HG02943 (cell line): ENCODE data around the gene MRPS23.

Experiments
- ATAC-seq: cut with Tn5 transposase; IDR thresholded peaks from one replicate; pipeline ENCODE4 v1.9.1; 2021; ENCODE audit warnings: mild to moderate bottlenecking, low read depth, moderate library complexity; ENCODE audit not compliant: unreplicated experiment

MRPS23 gene

DNA sequence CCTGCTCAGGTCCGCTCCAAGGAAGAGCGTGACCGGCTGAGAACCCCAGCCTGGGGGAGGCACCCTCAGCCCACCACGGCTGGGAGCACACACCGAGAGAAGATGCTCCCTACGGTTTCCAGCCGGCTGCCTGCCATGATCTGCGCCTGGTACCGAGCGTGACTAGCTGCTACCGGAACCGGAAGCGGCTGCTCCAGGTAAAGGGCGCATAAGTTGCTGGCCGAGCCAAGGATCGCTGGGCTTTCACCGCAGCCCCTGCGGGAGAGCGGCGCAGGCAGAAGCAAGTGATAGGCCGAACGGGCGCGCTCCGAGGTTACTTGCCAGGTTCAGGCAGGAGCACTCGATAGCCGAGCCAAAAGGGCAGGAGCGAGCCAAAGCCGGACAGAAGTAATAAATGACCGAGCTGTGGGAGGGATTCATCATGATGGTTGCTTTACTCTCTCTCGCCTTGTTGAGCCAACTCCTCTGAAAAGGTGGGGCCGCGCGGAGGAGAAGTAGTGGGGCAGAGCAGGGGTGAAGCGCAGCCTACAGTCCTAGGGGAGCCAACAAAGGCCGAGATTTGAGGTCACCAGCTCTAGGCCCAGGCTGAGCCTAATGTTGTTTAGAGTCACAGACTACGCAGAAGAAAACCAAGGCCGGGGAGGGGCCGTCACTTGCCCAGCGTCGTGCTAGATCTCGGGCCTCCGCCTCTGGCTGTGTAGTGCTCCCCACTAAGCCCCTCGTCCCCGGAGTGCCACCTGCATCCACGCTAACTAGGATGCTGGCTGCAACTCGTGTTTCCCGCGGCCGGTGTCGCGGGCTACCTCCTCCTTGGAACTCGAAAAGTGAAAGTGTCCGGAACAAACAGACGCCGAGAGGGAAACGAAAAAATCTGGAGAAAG is at the start of gene MRPS23:
Gene MRPS23 (minus strand): TSS at position 171 of the 881 bp plus-strand sequence. CDS start 34 bp downstream, at position 137.
- peak; percentile 87 for ATAC-seq

DNA sequence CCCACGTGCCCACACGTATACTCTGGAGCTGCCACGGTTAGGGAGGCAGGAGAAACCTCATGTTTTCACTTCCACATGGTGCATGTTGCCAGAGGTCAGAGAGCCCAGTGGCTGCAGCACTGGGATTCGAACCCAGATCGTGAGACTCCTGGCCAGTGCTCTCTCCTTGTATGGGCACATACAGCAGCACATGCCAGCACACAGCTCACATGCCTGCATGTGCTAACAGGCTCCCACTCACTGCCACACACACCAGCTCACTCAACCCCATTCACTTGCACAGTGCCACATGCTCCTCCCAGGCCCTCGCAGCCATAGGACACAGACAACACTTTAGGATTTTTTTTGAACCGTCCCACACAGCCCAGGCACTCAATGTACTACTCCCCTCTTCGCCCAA is 49.5 kb upstream of the MRPS23 start:
- no peak for ATAC-seq

DNA sequence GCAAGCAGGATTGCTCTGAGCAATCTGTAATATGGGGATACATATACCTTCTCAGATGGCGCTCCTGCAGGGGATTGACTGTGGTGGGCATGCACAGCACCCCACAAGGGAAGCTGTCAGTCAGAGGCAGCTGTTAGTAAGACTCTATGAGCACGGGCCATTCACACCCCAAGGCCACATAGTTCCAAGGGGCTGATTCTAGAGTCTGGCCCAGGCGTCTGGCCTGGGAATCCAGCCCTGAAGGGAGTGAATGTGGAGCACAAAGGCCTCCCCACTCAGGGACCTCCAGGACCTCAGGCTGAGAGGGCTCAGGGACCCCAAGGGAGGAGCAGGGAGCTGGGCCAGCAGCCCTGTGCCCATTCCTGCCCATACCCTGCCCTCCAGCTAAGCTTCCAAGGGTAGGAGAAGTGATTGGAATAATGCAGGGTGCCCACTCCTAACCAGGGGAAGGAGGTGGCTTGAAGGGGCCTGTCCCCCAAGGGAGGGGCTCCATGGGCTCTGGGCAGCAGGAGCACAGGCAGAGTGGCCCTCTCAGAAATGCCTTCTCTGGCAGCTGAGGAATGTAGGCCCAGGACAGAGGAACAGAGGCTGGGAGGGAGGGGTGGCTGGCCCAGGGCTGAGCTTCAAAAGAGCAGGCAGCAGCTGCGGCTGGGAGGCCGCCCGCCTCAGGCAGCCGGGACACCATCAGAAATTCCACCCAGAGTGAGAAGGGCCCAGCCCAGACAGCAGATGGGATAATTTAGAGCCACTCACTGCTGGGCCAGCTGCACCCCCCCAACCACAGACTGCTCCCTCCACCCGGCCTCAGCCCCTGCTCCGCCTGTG is 48.9 kb upstream of the MRPS23 start:
- ATAC-seq = no peak

DNA sequence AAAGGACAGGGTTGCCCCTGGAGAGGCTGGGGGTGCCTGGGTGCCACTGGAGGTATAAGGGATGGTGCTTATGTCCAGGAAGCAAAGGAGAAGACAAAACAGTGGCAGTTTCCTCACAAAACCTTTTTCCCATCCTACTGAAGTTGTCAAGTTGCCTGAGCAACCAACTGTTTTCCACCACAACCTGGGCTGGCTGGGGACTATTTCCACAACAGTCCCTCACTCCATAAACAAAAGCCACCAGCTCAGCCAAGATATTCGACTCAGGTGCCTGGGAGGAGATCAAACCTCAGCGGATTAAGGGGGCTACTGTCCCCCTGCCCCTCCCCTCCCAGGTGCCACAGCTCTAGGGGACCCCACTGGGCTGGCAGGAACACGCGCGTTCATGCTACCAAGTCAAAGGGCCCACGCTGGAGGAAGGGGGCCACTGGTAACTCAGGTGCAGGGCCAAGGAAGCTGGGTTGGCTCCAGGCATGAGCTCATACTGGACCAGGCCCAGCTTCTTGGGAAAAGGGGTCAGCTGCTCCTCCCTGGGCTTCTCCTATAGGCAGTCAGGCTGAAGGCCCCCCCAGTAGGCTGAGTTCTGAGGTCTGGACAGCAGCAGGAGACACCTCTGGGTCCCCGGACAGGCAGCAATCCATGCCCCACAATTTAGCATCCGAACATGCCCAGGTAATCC is 45.7 kb upstream of the MRPS23 start:
- ATAC-seq = no peak

DNA sequence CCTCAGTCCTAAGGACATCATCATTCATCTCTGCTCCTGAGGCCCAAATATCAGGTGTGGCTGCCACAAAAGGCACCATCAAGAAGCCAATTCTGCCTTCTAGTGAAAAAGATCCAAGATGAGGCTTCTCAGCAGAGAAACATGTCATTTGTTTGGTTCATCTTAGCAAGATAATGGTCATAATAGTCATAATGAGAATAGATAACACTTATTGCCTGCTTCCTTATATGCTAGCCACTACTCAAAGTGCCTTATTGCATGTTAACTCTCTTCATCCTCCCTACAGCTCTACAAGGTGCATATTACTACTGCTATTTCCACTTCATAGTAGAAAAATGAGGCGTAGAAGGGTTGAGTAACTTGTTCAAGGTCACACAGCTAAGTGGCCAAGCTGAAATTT is 45.0 kb upstream of the MRPS23 start:
- no peak for ATAC-seq

DNA sequence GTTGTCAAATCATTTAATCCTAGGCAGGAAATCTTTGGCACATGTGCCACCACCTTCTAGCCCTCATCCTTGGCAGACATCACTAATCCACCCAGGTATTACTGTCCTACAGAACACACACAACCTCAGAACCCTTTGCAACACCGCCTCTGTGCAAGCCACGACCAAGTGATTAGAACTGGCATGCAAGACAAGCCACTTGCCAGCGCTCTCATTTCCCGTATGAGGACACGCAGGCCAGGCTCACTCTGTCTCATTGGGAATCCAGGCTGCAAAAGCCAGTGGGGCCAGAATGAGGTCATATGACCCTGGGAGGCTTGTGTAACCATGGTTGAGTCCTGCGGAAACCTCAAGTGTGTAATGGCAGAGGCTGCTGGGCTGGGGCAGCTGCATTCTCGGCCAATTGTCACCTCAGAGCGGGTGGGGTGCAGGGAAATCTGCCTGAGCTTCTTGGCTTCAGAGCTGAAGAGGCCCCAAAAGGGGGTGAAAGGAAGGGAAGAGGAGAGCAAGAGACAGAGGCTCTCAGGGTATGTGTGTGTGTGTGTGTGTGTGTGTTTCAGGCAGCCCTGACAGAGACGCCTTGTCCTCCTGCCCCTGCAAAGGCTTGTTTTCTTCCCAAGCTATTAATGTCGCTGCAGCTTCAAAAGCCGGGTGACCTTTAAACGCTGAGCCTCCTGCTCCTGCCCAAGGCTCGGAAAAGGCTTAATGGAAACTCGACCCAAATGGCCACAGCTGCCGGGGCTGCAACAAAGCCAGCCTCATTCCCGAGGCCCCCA is 43.2 kb upstream of the MRPS23 start:
- no peak for ATAC-seq

DNA sequence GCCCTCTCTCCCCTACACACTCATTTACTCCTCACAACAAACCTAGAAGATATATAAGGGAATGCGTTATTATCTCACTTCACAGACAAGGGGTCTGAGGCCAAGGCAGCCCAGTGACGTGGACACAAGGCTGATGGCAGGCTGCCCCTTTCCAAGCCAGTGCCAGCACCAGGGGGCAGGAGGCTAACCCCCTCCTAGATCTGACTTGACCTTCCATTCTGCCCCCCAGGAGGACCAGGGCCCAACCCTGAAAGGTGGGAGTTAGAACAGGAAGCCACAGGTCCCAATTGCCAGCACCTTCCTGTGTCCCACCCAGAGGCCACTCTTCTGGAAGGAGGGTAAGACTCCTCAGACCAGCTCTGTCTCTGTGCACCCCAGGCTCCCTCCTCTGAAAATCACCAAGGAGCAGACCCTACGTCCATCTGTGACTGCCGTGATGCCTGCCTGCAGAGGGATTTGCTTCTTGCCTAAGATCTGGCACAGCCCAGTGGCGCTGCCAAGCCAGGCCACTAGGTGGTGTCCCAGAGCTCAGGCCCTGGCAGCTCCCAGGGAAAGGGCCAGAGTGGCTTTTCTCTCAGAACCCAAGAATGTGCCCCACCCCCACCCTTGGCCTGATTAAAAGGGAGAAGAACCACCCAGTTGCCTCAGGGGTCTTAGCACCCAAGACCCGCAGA is 42.4 kb upstream of the MRPS23 start:
- no peak for ATAC-seq

DNA sequence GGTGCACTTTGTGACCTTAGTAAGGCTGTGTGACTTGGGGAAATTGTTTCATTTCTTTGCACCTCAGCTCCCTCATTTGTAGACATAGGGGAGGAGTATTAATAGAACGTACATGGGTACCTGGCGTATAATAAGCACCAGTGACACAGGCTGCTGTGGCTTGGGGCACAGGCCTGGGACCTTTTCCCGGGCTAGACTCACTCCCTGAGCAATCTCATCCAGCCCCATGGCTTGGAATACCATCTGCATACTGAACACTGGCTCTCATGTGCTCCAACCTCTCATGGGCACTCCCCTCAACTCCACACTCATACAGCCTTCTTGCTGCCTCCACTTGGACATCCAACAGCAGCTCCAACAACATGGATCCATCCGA is 41.0 kb upstream of the MRPS23 start:
- ATAC-seq = no peak

DNA sequence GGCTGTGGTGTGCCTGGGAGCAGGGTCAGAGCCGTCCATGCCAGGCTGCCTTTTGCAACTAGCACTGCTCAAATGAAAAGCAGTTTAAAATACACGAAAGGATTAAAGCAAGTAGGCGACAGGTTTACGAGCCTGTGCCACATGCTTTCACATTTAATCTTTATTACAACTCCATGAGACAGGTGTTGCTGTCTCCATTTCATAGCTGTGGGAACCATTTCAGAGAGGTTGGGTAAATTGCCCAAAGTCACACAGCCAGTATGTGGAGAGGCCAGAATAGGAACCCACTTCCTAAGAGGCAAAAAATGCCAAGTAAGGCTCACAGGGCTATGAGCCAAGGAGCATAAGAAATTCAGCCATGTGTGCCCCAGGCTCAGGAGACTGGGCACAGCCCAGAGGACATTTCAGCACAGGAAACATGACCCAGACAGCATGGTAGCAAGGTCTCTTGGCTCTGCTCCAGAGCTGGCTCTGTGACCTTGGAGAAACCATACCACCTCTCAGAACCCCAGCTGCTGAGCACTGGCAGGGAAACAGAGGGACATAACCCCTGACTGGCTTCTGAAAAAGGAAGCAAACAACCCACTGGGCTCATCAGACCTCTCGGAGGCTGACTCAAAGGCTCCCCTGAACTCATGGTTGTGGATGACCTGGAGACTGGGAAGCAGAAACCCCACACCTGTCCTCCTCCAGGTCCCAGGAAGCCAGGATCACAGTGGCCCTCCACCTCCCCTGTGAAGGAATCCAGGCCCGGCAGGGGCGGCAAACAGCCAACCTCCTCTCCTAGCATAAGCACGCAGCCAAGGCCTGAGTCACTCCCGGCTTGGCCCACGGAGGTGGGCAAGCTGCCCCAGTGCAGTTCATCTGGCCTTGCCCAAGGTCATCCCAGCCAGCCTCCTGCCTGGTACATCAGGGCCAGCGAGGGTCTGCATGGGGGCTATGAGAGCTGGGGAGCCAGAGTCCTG is 40.3 kb upstream of the MRPS23 start:
- no peak for ATAC-seq

DNA sequence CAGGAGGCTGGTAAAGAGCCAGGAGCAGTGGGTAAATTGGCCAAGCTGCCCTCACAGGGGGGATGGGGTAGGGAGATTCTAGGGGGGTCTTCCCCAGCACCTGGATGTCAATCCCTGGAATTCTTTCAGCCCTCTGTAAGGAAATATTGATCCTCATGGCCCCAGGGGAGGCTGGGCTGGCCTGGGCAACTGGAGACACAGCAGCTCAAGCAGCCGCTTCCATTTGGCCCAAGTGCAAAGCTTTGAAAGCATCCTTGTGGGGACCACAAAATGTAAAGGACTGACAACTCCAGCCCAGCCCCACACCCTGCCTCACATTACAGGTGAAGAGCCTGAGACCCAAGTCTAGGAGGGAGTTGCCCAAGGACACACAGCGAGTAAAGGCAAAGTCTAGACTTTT is 39.4 kb upstream of the MRPS23 start:
- no peak for ATAC-seq

DNA sequence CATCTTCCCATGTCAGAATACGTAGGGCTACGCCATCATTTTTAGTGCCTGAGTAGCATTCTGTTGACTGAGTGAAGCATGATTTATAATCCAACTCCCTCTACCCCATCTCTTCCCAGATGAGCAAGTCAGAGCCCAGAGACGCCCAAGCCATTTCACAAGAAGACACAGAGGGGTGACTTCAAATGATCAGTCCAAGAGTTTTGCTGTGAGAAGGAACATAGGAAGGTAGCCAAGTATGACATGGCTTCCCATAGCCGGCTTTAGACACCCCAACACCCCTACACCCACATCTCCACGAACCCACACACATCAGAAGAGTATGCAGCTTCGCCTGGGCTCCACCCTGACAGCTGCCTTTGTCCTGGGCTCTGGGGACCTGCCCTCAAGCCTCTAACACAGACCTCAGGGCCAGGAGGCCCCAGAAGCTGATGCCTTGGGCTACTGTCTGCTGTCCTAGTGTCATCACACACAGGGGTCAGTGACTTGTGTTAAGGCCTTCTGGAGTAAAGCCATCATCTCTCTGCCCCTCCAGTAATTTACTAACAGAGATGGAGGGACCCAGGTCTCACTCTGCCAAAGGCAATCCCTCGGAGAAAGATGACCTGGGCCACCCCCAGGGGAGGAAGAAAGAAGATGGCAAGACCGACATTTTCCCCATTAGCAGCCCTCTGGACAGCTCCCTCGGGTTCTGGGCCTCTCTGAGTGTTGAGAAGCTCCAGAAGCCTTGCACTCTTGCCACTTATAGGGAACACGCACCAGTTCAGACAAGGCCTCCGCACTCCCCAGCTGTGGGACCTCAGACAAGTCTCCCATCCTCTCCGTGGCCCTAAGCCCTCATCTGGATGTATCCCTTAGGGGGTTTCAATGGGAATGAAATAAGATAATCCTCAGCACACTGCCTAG is 38.7 kb upstream of the MRPS23 start:
- ATAC-seq = no peak

DNA sequence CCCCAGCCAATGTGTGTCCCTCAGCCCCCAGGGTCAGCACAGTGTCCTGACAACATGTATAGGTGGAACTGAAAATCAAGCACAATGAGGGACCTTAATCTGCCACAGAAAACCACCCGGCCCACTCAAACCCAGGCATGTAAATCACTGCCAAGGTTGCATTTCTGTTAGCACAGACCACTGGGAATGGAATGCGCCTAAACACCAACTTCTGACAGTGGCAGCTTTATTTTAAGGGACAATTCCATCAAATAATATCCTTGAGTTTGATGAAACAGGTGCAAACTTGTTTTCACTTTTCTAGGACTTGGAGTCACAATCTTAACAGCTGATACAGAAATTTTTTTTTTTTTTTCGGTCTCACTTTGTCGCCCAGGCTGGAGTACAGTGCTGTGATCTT is 37.3 kb upstream of the MRPS23 start:
- ATAC-seq = no peak

DNA sequence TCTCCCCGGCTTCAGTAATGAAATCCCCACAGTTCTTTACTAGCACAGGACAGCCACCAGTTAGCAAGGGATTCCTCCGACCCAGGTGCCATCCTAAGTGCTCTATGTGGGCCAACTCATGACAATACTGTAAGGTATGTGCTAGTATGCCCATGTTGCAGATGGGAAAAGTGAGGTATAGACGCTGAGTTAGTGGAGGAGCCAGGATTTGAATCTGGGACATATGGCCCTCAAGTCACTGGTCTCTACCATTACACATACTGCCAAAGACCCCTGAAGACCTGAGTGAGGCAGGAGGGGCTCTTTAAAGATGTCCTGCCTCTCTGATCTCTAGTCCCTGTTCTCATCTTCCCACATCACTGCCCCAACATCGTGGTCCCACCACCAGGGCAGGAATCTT is 36.2 kb upstream of the MRPS23 start:
- no peak for ATAC-seq

DNA sequence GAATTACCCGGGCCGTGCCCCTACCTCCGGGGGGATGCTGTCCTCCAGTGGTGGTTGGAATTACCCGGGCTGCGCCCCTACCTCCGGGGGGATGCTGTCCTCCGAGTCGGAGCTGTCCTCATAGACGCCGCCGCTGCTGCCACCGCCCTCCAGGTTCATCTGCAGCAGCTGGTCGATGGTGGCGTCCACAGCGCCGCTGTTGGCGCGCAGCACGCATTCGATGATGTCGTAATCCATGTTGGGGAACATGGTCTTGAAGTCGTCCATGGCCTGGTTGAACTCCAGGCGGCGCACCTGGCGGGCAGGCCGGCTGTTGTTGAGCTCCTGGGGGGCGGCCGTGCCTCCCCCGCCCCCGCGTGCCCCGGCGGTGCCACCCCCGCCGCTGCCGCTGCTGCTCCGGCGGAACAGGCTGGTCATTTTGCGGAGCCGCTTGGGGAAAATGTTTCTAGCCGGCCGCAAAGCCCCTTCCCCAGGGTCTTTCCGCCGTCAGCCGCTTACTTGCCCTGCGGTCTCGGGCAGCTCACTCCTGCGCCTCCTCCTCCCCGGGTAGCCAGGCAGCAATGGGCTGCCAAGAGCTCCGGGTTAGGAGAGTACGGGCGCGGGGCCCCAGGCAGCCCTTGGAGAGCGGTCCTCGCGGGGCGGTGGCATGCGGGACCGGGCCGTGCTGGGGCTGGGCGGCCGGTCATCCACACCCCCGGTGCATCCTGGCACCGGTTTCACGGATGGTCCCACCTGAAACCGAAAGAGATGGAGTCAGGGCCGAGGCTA is 35.5 kb upstream of the MRPS23 start:
- no peak for ATAC-seq

DNA sequence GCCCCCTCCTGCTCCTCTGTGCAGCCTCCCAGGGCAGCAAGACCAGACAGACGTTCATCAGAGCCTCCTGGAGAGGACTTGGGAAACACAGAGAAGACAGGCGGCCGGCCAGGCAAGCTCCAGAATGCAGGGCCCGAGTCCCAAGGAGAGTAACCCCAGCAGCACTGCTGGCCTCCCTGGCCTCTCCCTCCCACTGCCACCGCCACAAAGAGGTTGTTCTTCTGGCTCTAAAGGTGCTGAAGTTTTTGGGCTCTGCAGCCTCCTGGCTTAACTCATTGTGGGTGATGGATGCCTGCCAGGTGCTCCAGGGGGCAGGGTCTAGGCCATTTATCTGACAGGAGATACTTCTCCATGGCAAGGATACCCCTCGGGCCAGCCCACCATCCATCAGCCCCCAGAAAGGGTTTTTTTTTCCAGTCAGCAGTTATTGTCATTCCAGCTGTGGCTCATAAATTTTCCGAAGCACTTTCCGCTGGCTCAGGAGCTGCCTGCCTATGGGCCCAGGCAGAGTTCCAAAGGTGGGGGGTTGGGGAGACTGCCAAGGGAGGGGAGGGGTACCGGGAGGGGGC is 32.0 kb upstream of the MRPS23 start:
- no peak for ATAC-seq

DNA sequence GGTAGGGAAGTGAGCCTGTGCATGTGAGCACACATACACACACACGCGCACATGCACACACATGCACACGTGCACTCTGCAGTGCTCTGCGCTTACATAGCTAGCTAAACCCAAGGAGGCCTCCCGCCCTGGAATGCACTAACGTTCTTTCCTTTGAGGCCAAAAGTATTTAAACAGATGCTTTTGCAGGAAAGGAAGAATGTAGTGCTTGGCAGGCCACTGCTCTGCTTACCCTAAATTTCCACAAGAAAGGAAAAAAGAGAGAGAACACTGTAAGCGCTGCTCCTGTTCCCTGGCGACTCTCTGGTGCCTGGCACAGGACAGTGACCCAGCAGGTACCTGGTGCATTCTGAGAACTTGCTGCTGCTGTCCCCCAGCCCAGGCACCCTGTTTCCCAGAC is 31.3 kb upstream of the MRPS23 start:
- no peak for ATAC-seq

DNA sequence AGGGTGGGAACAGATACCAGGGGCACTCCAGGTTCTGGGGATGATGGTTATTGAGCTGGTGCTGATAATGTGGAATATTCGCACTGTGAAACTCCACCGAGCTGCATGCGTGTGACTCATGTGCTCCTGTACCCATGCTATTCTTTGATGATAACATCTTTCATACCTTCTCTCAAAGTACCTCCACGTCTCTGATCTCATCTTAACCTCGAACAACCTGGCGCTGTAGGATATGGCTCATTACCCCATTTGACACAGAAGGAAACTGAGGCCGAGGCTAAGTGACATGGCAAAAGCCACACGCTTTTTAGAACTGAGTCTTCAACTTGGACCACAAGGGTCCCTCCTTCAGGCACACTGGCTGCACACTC is 30.2 kb upstream of the MRPS23 start:
- ATAC-seq = no peak
